Subcutaneous adipose tissue (tissue), 4 donors: Measurements from ENCODE around the gene BRIP1. TPM values are rescaled to one million over a fixed set of nuclear protein-coding genes. Genes with fewer than 3 reads are reported as not detected.

ENCODE experiments used
- CTCF ChIP-seq: fragments of 450-650 bp; IDR thresholded peaks from one replicate; pipeline ENCODE4 v1.5.1; 2016; ENCODE audit warnings: low read depth, mild to moderate bottlenecking, control low read depth, antibody characterized with exemption, moderate library complexity
- total RNA-seq, 4 donors: library from RNA; depleted of rRNA; stranded (reverse); fragments of >200 nt; gene quantifications; one replicate each; pipeline ENCODE4 v1.1.0, GENCODE V29; 2016

The BRIP1 gene
- total RNA-seq, 4 donors from 2014 or later = 0.33 to 1.1 (median 0.98) TPM

DNA sequence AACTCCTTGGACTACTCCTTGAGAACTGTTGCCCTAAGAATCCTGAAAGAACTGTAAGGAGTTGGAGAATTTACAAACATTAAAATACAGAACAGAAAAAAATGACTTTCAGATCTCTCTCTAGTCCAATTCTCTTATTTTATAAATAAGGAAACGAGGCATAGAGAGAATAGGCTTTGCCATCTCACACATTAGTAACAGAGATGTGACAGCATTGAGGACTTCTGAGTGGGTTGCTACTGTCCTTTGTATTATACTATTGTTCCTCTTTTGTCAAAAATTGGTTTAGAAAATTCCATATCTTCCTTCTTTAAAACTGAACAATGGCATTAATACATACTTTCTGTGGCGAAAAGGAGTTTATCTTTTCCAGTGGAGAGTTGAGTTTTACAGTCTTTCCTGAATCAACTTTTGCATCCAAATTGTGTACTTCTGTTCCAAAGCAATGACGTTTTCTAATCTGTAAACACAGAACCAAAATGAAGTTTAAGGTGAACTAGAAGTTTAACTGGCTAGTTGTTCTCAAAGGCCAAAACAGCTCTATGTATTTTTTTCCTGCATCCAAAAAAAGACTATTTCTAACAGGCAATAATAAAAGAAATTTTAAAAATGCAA lies 16.5 kb downstream of the BRIP1 start:
- TF ChIP-seq CTCF = no peak

- no peak for TF ChIP-seq CTCF
These were observed 17.2 kb downstream of the BRIP1 start for GRCh38 chr17:61846088-61846487.

- TF ChIP-seq CTCF = peak; percentile 51
These were observed 19.9 kb downstream of the BRIP1 start for GRCh38 chr17:61843435-61843834.

DNA sequence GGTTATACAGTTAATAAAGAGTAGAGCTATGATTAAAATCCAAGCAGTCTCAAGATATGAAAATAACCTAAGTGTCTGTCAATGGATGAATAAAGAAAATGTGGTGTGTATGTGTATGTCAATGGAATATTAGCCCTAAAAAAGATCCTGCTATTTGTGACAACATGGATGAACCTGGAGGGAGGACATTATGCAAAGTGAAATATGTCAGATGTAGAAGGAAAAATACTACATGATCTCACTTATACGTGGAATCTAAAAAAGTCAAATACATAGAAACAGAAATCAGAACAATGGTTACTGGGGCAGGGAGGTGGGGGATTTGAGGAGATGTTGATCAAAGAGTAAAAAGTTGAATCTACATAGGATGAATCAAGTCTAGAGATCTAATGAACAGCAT lies 20.4 kb downstream of the BRIP1 start:
- TF ChIP-seq CTCF = peak; percentile 33

DNA sequence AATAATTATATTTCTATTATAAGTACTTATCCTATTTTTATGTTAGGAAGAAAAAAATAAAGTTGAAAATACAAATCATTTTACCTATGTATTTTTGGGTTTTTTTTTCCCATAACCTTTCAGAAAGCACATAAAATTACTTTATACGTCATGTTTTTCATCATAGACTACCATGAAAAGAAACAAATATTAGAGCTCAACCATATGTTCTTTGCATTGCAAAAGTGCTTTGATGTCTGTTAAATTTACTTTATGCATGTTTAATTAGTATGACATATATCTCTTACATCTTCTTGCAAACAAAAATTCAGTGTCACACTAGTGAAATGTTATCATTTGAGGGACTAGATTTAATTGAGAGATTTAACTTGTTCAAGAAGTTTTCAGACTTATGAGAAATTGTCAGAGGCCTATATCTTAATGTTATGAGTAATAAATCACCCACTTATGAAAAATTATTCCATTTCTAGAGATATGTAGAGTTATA lies 24.0 kb downstream of the BRIP1 start:
- peak; percentile 99 for TF ChIP-seq CTCF

DNA sequence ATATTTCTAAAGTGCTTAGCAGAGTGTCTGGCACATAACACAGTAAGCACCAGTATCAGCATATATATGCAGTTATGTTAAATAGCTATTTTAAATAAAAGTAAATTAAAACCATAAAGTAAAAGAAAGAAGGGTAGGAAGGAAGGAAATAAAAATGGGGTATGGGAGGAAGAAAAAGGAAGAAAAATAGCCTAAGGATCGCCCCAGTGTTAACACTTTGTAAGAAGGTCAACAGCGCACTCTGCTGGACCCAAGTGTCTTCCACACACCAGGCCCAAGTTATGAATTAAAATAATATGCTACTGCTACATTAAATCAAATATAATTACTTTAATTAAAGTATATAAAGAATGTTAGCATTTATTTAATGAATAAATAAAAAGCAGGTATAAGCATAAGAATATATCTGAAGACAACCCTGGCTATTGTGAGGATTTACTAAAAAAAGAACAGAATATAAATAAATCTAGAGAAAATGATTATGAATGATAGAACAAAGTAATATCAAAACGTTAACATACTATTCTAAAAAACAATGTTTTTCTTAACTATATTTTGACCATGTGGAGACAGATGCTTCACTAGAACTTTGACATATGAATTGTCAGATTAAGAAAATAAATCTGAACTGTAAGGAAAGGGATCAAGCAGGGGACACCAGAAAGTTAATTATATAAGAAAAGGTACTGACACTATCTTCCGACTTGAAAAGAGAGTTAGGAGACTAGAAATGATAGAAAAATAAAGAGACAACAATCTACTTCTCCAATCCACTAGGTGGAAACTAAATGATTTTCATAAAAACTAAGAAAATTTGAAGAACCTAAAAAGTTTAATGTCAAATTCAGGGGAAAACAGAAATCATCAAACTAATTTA lies 25.9 kb downstream of the BRIP1 start:
- no peak for TF ChIP-seq CTCF
